Measurements from ENCODE around the gene TAS2R13.

- no peak for TF ChIP-seq CTCF (conservative IDR thresholded peaks at IDR 0.05 in 1 of 2, IDR thresholded peaks at IDR 0.05 in 1 of 2; ENCODE audit: extremely low read depth in 1 of 2, insufficient read depth in 1 of 2, low read depth in 1 of 2, low read length in 2 of 2)
- no peak for TF ChIP-seq EZH2 (IDR thresholded peaks at IDR 0.05; ENCODE audit: borderline replicate concordance, low read length)
Measured at GRCh38 chr12:10900972-10901371, 8.4 kb downstream of the TAS2R13 start.
